ENCODE data around the gene AGPS. TPM values are rescaled to one million over a fixed set of nuclear protein-coding genes. Genes with fewer than 3 reads are reported as not detected.
"Not testable (repeated sequence)": the region's sequence is repeated elsewhere in the genome, so short reads cannot be mapped to it uniquely, and the experiment has no call there.

AGPS gene
- total and polyA plus RNA-seq, 9 of the 15 experiments (the other 6 are each of a cell fraction or from before 2014, with no cell fraction given): 15.5 to 211 (median 63.1) TPM

GRCh38 chr2:177427936-177428335 lies 35.4 kb downstream of the AGPS start:
- in situ Hi-C loops (cut with MboI); ATAC-seq; intact Hi-C loops (cut with micrococcal nuclease); H3K4me3 ChIP-seq; DNase-seq (ENCODE audit: extremely low read depth in 1 of 4, low spot score in 3 of 4); H3K4me1 ChIP-seq (replicated peaks in 1 of 2; ENCODE audit: control insufficient read depth in 2 of 2, insufficient read depth in 2 of 2, low read length in 2 of 2); BruUV-seq (replicated peaks); H3K9ac ChIP-seq (ENCODE audit: insufficient read depth in 1 of 2, low read depth in 2 of 2, low read length in 2 of 2); H3K27ac ChIP-seq (ENCODE audit: extremely low read depth, low read depth, low read length); H3K27me3 ChIP-seq (ENCODE audit: control insufficient read depth in 2 of 2, insufficient read depth in 2 of 2, low read length in 2 of 2); FAIRE-seq; H2AFZ ChIP-seq (ENCODE audit: low read depth, low read length); H3K4me2 ChIP-seq (ENCODE audit: insufficient read depth, low read length); H4K20me1 ChIP-seq (replicated peaks; ENCODE audit: control insufficient read depth, insufficient read depth, low read length); CTCF ChIA-PET (ENCODE audit: low intra/inter-chr PET ratio); H3K9me1 ChIP-seq (ENCODE audit: control insufficient read depth, insufficient read depth, low read length); TF ChIP-seq CEBPG (CRISPR knock-in tag; IDR thresholded peaks at IDR 0.05): not testable (repeated sequence)
- peak; percentile 92 for TF ChIP-seq CEBPB (tag; IDR thresholded peaks at IDR 0.05)
- TF ChIP-seq CEBPG (tag; conservative IDR thresholded peaks at IDR 0.05 in 1 of 2, IDR thresholded peaks at IDR 0.05 in 1 of 2): peak; percentile 45 to 81
- Histone ChIP-seq H3K79me2 (ENCODE audit: control insufficient read depth, insufficient read depth, low read length) (peaks cover 73% of the 10 kb centered on the region), H3K36me3 (ENCODE audit: control insufficient read depth, insufficient read depth, low read length) (peaks cover 17% of the 10 kb centered on the region; the same call in 1 of the 3 replicates), H3K9me3 (replicated peaks; ENCODE audit: control insufficient read depth, insufficient read depth, low read depth, low read length) (peaks cover 17% of the 10 kb centered on the region)
- 83% methylated on average over 2 of the region's 2 CpGs for WGBS (ENCODE audit: insufficient coverage, low coverage, missing lambda C conversion rate)
- POLR2A ChIA-PET: interaction anchor here (0.8 kb wide), 1 partner anchor 16 kb away, joined by 6 read pairs; no protein-coding TSS in a partner anchor

- in situ Hi-C loops (cut with MboI): loop anchor here (5.0 kb wide), 1 partner anchor 83 kb away; no protein-coding TSS in a partner anchor
- 96% methylated on average over 2 of the region's 2 CpGs for WGBS (ENCODE audit: insufficient coverage, low coverage, missing lambda C conversion rate)
- no peak for TF ChIP-seq MYNN (IDR thresholded peaks at IDR 0.05)
- TF ChIP-seq MYNN (CRISPR knock-in tag; IDR thresholded peaks at IDR 0.05): no peak
- no peak for TF ChIP-seq FOXJ2 (tag; IDR thresholded peaks at IDR 0.05)
- TF ChIP-seq TEAD1 (CRISPR knock-in tag; IDR thresholded peaks at IDR 0.05): no peak
- TF ChIP-seq TBL1XR1 (IDR thresholded peaks at IDR 0.05; ENCODE audit: low read length in 2 of 2): no peak
- TF ChIP-seq SMAD2 (IDR thresholded peaks at IDR 0.05; ENCODE audit: low read depth, low read length): no peak
- no peak for TF ChIP-seq ZFPM2 (CRISPR knock-in tag; IDR thresholded peaks at IDR 0.05)
- no peak for TF ChIP-seq RBM15 (IDR thresholded peaks at IDR 0.05; ENCODE audit: insufficient read depth, low read length)
- no peak for TF ChIP-seq E2F4 (CRISPR knock-in tag; IDR thresholded peaks at IDR 0.05; ENCODE audit: low read depth)
- no peak for TF ChIP-seq CEBPB (tag; IDR thresholded peaks at IDR 0.05)
- TF ChIP-seq NFE2L1 (tag; IDR thresholded peaks at IDR 0.05; ENCODE audit: borderline replicate concordance, low read depth): no peak
- no peak for TF ChIP-seq MECOM (CRISPR knock-in tag; IDR thresholded peaks at IDR 0.05)
Measured at GRCh38 chr2:177429688-177430325, 37.2 kb downstream of the AGPS start.

More at GRCh38 chr2:177429688-177430325, 37.2 kb downstream of the AGPS start:
- no TSS peak for BruUV-seq (replicated peaks)
- H3K27ac ChIP-seq (ENCODE audit: extremely low read depth, low read depth, low read length): no peak overlapping the region
- no peak overlapping the region for H3K9ac ChIP-seq (ENCODE audit: insufficient read depth in 1 of 2, low read depth in 2 of 2, low read length in 2 of 2)
- no peak overlapping the region for H2AFZ ChIP-seq (ENCODE audit: low read depth, low read length)
- H3K4me2 ChIP-seq (ENCODE audit: insufficient read depth, low read length): no peak overlapping the region
- ATAC-seq: no peak
- peaks cover 77% of the 10 kb centered on the region for H3K79me2 ChIP-seq (ENCODE audit: control insufficient read depth, insufficient read depth, low read length)
- H3K36me3 ChIP-seq (ENCODE audit: control insufficient read depth, insufficient read depth, low read length): peaks cover 24% of the 10 kb centered on the region; the same call in 2 of the 3 replicates
- no peaks in the 10 kb centered on the region for H4K20me1 ChIP-seq (replicated peaks; ENCODE audit: control insufficient read depth, insufficient read depth, low read length)
- DNase-seq (ENCODE audit: extremely low read depth in 1 of 4, low spot score in 3 of 4): no peak
- ChIA-PET POLR2A (interaction anchor here (0.7 to 1.4 kb wide), 2 partner anchors 25 to 73 kb away, joined by 3 to 5 read pairs; no protein-coding TSS in a partner anchor), CTCF (ENCODE audit: low intra/inter-chr PET ratio) (no interaction called here)
- H3K9me1 ChIP-seq (ENCODE audit: control insufficient read depth, insufficient read depth, low read length): no peaks in the 10 kb centered on the region
- H3K27me3 ChIP-seq (ENCODE audit: control insufficient read depth in 2 of 2, insufficient read depth in 2 of 2, low read length in 2 of 2): no peaks in the 10 kb centered on the region
- intact Hi-C loops (cut with micrococcal nuclease): no loop called here
- H3K4me3 ChIP-seq: no peak overlapping the region
- H3K4me1 ChIP-seq (replicated peaks in 1 of 2; ENCODE audit: control insufficient read depth in 2 of 2, insufficient read depth in 2 of 2, low read length in 2 of 2): no peaks in the 10 kb centered on the region
- FAIRE-seq: no peak
- H3K9me3 ChIP-seq (replicated peaks; ENCODE audit: control insufficient read depth, insufficient read depth, low read depth, low read length): peaks cover 21% of the 10 kb centered on the region
